ENCODE measurements around the gene APP. TPM values are rescaled to one million over a fixed set of nuclear protein-coding genes. Genes with fewer than 3 reads are reported as not detected.

Gene APP
- total and polyA plus RNA-seq, 10 of the 15 experiments (the other 5 are each of a cell fraction or from before 2014, with no cell fraction given): 8.8 to 94.9 (median 51.0) TPM

DNA sequence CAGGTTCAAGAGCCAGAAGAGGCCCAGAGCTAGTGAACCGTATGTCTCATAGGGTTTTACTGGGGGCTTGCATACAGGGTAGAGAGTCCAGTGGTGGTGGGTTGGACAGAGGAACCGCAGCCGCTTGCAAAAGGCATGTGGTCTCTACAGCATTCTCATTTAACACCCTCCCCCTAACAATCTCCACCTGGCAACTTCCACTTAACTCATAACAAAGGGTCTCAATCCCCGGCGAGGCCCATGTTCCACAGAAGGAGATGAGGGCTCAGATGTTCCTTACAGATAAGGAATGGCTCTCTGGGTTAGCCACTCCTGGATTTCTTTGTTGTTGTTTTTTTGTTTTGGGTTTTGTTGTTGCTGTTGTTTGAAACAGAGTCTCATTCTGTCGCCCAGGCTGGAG, 106.1 kb downstream of the APP start:
- Histone ChIP-seq H3K9me3 (replicated peaks; ENCODE audit: control insufficient read depth, insufficient read depth, low read length) (no peaks in the 10 kb centered on the region), H3K79me2 (ENCODE audit: control insufficient read depth, insufficient read depth, low read length) (peaks cover 2% of the 10 kb centered on the region; the same call in 1 of the 2 replicates), H3K27me3 (replicated peaks in 1 of 2; ENCODE audit: control insufficient read depth in 2 of 2, insufficient read depth in 2 of 2, low read length in 1 of 2) (no peaks in the 10 kb centered on the region), H3K9ac (ENCODE audit: control insufficient read depth, insufficient read depth, low read length) (no peak overlapping the region), H2AFZ (ENCODE audit: control insufficient read depth, low read depth, low read length) (no peak overlapping the region), H3K27ac (ENCODE audit: control insufficient read depth, insufficient read depth) (no peak overlapping the region), H4K20me1 (ENCODE audit: control insufficient read depth, insufficient read depth) (no peaks in the 10 kb centered on the region), H3K4me1 (ENCODE audit: control insufficient read depth, insufficient read depth, low read length) (no peaks in the 10 kb centered on the region), H3K4me3 (no peak overlapping the region), H3K36me3 (ENCODE audit: control insufficient read depth in 2 of 2, insufficient read depth in 2 of 2, low read length in 1 of 2) (no peaks in the 10 kb centered on the region), H3K4me2 (ENCODE audit: control insufficient read depth, insufficient read depth) (no peak overlapping the region)
- WGBS (ENCODE audit: insufficient coverage, insufficient replicate concordance, low lambda C conversion rate, missing lambda C conversion rate): 22% methylated on average over 6 of the region's 6 CpGs
- in situ Hi-C loops (cut with MboI) (no loop called here), intact Hi-C loops (cut with micrococcal nuclease; ENCODE audit: unreplicated experiment) (no loop called here)
- RAD21 ChIA-PET (ENCODE audit: unreplicated experiment): no interaction called here
- CTCF ChIA-PET: no interaction called here
- no peak for ATAC-seq
- SMC1A ChIA-PET (ENCODE audit: uncharacterized antibody, unreplicated experiment): no interaction called here
- BruUV-seq (replicated peaks): no TSS peak
- POLR2A ChIA-PET: no interaction called here
- FAIRE-seq: no peak
- no peak for DNase-seq (ENCODE audit: low read depth, low spot score)
- TF ChIP-seq NR2F1 (conservative IDR thresholded peaks at IDR 0.05) (no peak), ZBTB40 (IDR thresholded peaks at IDR 0.05; ENCODE audit: borderline replicate concordance) (no peak), LARP7 (IDR thresholded peaks at IDR 0.05) (no peak), ASH2L (IDR thresholded peaks at IDR 0.05; ENCODE audit: borderline replicate concordance, low read depth) (no peak)
- TF ChIP-seq, protein P1, sequence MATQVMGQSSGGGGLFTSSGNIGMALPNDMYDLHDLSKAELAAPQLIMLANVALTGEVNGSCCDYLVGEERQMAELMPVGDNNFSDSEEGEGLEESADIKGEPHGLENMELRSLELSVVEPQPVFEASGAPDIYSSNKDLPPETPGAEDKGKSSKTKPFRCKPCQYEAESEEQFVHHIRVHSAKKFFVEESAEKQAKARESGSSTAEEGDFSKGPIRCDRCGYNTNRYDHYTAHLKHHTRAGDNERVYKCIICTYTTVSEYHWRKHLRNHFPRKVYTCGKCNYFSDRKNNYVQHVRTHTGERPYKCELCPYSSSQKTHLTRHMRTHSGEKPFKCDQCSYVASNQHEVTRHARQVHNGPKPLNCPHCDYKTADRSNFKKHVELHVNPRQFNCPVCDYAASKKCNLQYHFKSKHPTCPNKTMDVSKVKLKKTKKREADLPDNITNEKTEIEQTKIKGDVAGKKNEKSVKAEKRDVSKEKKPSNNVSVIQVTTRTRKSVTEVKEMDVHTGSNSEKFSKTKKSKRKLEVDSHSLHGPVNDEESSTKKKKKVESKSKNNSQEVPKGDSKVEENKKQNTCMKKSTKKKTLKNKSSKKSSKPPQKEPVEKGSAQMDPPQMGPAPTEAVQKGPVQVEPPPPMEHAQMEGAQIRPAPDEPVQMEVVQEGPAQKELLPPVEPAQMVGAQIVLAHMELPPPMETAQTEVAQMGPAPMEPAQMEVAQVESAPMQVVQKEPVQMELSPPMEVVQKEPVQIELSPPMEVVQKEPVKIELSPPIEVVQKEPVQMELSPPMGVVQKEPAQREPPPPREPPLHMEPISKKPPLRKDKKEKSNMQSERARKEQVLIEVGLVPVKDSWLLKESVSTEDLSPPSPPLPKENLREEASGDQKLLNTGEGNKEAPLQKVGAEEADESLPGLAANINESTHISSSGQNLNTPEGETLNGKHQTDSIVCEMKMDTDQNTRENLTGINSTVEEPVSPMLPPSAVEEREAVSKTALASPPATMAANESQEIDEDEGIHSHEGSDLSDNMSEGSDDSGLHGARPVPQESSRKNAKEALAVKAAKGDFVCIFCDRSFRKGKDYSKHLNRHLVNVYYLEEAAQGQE (IDR thresholded peaks at IDR 0.05; ENCODE audit: low read depth, low read length): no peak
- TF ChIP-seq, protein P2, sequence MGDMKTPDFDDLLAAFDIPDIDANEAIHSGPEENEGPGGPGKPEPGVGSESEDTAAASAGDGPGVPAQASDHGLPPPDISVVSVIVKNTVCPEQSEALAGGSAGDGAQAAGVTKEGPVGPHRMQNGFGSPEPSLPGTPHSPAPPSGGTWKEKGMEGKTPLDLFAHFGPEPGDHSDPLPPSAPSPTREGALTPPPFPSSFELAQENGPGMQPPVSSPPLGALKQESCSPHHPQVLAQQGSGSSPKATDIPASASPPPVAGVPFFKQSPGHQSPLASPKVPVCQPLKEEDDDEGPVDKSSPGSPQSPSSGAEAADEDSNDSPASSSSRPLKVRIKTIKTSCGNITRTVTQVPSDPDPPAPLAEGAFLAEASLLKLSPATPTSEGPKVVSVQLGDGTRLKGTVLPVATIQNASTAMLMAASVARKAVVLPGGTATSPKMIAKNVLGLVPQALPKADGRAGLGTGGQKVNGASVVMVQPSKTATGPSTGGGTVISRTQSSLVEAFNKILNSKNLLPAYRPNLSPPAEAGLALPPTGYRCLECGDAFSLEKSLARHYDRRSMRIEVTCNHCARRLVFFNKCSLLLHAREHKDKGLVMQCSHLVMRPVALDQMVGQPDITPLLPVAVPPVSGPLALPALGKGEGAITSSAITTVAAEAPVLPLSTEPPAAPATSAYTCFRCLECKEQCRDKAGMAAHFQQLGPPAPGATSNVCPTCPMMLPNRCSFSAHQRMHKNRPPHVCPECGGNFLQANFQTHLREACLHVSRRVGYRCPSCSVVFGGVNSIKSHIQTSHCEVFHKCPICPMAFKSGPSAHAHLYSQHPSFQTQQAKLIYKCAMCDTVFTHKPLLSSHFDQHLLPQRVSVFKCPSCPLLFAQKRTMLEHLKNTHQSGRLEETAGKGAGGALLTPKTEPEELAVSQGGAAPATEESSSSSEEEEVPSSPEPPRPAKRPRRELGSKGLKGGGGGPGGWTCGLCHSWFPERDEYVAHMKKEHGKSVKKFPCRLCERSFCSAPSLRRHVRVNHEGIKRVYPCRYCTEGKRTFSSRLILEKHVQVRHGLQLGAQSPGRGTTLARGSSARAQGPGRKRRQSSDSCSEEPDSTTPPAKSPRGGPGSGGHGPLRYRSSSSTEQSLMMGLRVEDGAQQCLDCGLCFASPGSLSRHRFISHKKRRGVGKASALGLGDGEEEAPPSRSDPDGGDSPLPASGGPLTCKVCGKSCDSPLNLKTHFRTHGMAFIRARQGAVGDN (IDR thresholded peaks at IDR 0.05): no peak
- TF ChIP-seq, protein P3, sequence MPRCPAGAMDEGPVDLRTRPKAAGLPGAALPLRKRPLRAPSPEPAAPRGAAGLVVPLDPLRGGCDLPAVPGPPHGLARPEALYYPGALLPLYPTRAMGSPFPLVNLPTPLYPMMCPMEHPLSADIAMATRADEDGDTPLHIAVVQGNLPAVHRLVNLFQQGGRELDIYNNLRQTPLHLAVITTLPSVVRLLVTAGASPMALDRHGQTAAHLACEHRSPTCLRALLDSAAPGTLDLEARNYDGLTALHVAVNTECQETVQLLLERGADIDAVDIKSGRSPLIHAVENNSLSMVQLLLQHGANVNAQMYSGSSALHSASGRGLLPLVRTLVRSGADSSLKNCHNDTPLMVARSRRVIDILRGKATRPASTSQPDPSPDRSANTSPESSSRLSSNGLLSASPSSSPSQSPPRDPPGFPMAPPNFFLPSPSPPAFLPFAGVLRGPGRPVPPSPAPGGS (IDR thresholded peaks at IDR 0.05; ENCODE audit: borderline replicate concordance, insufficient read depth, low read depth, low read length, poor library complexity, severe bottlenecking): no peak

Measured in GM12878 (cell line).